Stimulated activated naive CD8-positive, alpha-beta T cell treated with anti-CD3 and anti-CD28 coated beads, Interleukin-15, Interleukin-2, amounts not matched to agents 100 ng/mL and 50 ng/mL, for 24 hours (primary cell): Measurements from ENCODE around the gene TMEM151A.

Experiments
- H3K27ac Mint-ChIP-seq: one replicate; pipeline ENCODE4 v1.8.0; 2021; ENCODE audit warnings: mild to moderate bottlenecking, mixed read lengths
- H3K27me3 Mint-ChIP-seq: one replicate; pipeline ENCODE4 v1.8.0; 2021; ENCODE audit warnings: mixed read lengths
- H3K36me3 Mint-ChIP-seq: one replicate; pipeline ENCODE4 v1.8.0; 2021; ENCODE audit warnings: low read depth, mixed read lengths
- H3K4me1 Mint-ChIP-seq: one replicate; pipeline ENCODE4 v1.8.0; 2021; ENCODE audit warnings: low read depth, mixed read lengths
- H3K4me3 Mint-ChIP-seq: one replicate; pipeline ENCODE4 v1.8.0; 2021; ENCODE audit warnings: mild to moderate bottlenecking, mixed read lengths
- H3K9me3 Mint-ChIP-seq: one replicate; pipeline ENCODE4 v1.8.0; 2021; ENCODE audit warnings: mixed read lengths

TMEM151A gene

DNA sequence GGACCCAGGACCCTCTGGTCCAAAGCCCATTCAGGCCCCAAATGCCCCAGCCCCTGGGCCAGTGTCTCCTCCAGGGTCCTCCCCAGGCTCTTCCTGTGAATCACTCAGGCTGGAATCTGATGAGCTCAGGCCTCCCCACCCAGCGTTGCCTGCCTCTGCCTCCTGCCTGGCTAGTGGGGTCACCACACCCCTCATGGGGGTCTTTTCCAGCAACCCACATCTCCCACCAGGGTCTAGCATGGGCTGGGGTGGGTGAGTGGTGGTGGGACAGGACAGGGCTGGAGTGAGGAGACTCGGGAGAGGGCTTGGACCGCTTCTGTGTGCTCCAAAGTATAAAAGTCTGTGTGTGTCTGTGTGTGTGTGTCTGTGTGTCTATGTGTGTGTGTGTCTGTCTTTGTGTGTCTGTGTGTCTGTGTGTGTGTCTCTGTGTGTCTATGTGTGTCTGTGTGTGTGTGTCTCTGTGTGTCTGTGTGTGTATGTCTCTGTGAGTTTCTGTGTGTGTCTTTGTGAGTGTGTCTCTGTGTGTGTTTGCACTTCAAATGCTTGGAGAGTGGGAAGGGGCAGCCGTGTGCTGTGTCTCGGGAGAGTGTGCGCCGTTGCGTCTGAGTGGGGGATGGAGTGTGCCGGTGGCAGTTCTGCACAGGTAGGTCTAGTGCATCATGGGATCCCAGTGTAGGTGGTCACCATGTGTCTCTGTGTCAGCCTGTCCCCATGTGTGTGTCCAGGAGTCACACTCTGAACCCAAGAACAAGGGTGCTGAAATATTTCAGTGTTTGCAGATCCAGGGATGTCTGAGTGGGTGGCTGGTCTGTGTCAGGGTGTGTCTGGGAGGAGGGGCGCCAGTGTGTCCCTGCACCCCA lies 35.7 kb downstream of the TMEM151A start:
- H3K4me1 Mint-ChIP-seq: peaks cover 46% of the 10 kb centered on the region
- peak overlapping the region; percentile 9 for H3K4me3 Mint-ChIP-seq
- no peaks in the 10 kb centered on the region for H3K27me3 Mint-ChIP-seq
- H3K9me3 Mint-ChIP-seq: no peaks in the 10 kb centered on the region
- no peaks in the 10 kb centered on the region for H3K36me3 Mint-ChIP-seq
- H3K27ac Mint-ChIP-seq: peak overlapping the region; percentile 88

- Mint-ChIP-seq H3K27ac (peak overlapping the region; percentile 88), H3K4me1 (peaks cover 45% of the 10 kb centered on the region), H3K27me3 (no peaks in the 10 kb centered on the region), H3K4me3 (peak overlapping the region; percentile 9), H3K9me3 (no peaks in the 10 kb centered on the region), H3K36me3 (no peaks in the 10 kb centered on the region)
Observed at GRCh38 chr11:66328031-66328301, 36.3 kb downstream of the TMEM151A start.

GRCh38 chr11:66328302-66329144 lies 36.8 kb downstream of the TMEM151A start:
- H3K4me1 Mint-ChIP-seq: peaks cover 39% of the 10 kb centered on the region
- H3K27ac Mint-ChIP-seq: peak overlapping the region; percentile 88
- no peaks in the 10 kb centered on the region for H3K9me3 Mint-ChIP-seq
- no peaks in the 10 kb centered on the region for H3K27me3 Mint-ChIP-seq
- no peaks in the 10 kb centered on the region for H3K36me3 Mint-ChIP-seq
- H3K4me3 Mint-ChIP-seq: peak overlapping the region; percentile 48

DNA sequence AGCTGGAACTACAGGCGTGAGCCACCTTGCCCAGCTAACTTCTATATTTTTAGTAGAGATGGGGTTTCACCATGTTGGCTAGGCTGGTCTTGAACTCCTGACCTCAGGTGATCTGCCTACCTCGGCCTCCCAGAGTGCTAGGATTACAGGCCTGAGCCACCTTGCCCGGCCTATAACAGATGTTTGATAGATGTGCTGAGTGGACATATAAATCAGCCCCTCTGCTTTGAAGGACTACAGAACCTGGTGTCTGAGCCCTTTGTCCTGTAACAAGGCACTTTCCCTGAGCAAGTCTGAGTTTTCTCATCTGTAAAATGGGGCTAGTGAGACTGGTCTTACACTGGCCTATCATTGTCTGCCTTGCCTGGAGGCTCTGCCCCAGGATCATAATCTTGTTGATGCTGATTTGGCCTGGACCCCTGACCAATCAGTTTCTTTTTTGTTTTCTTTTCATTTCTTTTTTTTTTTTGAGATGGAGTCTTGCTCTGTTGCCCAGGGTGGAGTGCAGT lies 37.5 kb downstream of the TMEM151A start:
- peaks cover 38% of the 10 kb centered on the region for H3K4me1 Mint-ChIP-seq

DNA sequence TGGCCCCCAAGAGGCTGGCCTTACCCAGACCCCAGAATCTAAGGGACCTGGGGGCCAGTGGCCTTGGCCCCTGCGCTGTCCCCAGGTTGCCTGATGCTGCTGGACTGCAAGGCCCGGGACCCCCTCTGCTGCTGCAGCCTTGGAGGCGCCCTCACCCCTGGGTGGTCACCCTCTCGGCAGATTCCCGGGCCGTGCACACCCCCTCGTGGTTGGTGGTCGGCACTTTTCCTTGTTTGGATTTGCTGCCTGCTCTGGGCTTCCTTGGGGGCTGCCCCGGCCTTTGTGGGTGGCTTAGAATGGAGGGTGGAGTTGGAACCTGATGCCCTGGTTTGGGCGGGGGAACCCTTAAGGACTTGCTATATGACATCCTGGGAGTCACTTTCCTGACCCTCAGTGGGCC lies 39.2 kb downstream of the TMEM151A start:
- H3K27me3 Mint-ChIP-seq: no peaks in the 10 kb centered on the region
- no peaks in the 10 kb centered on the region for H3K36me3 Mint-ChIP-seq
- H3K27ac Mint-ChIP-seq: no peak overlapping the region
- no peak overlapping the region for H3K4me3 Mint-ChIP-seq
- H3K4me1 Mint-ChIP-seq: peaks cover 39% of the 10 kb centered on the region
- H3K9me3 Mint-ChIP-seq: no peaks in the 10 kb centered on the region

More for the DNA sequence above, 37.5 kb downstream of the TMEM151A start:
- Mint-ChIP-seq H3K36me3 (no peaks in the 10 kb centered on the region), H3K9me3 (no peaks in the 10 kb centered on the region), H3K4me3 (no peak overlapping the region), H3K27me3 (no peaks in the 10 kb centered on the region), H3K27ac (no peak overlapping the region)

DNA sequence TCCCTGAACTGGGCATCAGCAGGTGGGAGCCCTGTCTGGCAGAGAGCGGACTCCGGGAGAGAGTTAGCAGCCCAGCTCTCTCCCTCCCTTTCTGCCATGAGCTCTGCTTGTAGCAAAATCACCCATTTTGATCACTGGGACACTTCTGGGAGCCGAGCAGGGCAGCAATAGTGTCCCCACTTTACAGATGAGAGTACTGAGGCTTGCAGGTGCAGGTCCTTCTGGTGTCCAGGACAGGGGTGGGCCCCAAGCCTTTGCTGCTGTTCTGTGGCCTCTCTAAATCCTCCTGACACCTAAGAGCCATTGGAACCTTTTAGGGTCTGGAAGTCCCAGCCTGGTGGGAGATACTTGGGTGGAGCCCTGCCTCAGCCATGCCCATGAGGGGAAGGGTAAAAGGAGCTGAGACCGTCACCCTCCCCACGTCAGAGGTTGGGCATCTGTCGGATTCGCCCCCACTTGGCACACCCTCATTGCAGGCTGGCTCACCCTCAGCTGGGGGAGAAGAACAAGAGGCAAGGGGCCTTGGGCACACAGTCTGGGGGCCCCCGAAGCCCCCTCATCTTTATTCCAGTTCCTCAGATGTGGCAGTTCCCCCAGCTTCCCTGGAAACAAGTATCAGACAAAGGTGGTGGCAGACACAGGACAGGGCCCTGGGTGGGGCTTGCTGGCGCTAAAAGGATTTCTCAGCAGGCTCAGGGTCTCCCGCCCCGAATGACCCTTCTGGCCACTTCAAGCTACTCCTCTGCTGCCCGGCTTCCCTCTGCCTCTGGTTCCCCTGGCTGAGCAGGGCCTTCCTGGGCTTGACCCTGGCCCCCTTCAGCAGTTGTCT lies 40.1 kb downstream of the TMEM151A start:
- Mint-ChIP-seq H3K36me3 (no peaks in the 10 kb centered on the region), H3K4me3 (no peak overlapping the region), H3K27ac (no peak overlapping the region), H3K9me3 (no peaks in the 10 kb centered on the region), H3K27me3 (no peaks in the 10 kb centered on the region), H3K4me1 (peaks cover 38% of the 10 kb centered on the region)

DNA sequence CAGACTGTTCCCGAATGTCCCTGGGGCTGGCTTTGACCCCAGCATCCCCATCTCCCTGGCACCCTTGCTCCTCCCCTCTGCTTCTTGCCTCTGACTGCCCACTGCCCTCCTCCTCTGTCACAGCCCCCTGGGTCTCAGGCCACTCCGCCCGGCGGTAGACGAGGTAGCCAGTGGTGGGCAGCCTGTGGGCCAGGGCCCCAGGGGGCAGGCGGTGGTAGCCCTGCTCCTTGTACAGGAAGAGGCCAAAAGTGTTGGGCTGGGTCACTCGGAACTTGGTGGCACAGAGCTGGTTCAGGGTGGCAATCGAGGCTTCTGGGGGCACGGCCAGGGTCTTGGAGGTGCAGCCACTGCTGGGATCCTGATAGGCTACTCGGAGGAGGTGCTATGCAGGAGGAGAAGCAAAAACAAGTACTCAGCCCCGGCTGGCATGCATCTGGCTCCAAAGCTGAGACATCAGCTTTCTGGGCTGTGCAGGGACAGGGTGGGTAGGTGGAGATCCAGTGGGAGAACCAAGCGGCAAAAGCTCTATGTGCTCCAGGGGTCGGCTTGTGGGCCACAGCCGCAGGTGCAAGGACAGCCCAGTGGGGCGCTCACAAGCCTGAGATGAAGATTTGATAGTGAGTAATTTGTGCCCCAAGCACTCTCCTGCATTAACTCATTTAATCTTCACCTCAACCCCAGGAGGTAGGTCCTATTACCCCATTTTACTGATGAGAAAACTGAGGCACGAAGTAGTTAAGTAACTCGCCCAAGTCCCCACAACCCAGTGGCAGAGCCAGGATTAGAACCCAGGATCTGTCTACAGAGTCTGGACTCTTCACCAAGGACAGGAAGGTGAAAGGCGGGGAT lies 40.9 kb downstream of the TMEM151A start:
- Mint-ChIP-seq H3K9me3 (no peaks in the 10 kb centered on the region), H3K27ac (no peak overlapping the region), H3K4me3 (no peak overlapping the region)

DNA sequence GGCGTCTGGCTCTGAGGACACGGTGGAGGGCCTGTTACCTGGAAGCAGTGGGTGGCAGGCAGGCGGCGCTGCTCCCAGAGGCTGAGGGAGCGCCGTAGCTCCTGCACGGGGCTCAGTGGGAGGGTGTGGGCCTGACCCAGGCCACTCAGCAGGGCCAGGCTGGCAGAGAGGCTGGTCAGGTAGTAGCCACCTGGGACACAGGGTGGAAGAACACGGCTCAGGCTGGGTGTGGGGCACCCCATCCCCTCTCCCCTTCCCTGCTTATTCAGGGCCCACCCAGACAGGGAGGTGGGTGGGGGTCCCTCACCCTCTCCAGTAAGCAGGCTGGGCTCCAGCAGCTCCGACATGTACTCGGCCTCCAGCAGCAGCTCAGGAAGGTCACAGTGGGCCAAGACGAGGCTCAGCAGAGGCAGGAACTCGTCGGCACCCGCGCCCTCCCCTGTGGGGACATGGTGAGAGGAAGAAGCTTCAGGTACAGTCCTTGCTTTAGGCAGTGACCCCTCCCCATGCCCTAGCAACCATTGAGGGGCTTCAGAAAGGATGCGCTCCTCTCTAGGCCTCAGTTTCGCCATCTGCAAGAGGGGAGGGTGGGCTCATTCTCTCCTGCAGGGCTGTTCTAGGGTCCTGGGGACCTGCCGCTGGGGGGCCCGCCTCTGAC lies 41.7 kb downstream of the TMEM151A start:
- H3K27ac Mint-ChIP-seq: no peak overlapping the region
- H3K36me3 Mint-ChIP-seq: peaks cover 11% of the 10 kb centered on the region
- H3K9me3 Mint-ChIP-seq: no peaks in the 10 kb centered on the region
- no peaks in the 10 kb centered on the region for H3K27me3 Mint-ChIP-seq
- H3K4me1 Mint-ChIP-seq: peaks cover 39% of the 10 kb centered on the region
- no peak overlapping the region for H3K4me3 Mint-ChIP-seq

More for the DNA sequence above, 40.9 kb downstream of the TMEM151A start:
- peaks cover 7% of the 10 kb centered on the region for H3K36me3 Mint-ChIP-seq
- H3K4me1 Mint-ChIP-seq: peaks cover 40% of the 10 kb centered on the region
- no peaks in the 10 kb centered on the region for H3K27me3 Mint-ChIP-seq

DNA sequence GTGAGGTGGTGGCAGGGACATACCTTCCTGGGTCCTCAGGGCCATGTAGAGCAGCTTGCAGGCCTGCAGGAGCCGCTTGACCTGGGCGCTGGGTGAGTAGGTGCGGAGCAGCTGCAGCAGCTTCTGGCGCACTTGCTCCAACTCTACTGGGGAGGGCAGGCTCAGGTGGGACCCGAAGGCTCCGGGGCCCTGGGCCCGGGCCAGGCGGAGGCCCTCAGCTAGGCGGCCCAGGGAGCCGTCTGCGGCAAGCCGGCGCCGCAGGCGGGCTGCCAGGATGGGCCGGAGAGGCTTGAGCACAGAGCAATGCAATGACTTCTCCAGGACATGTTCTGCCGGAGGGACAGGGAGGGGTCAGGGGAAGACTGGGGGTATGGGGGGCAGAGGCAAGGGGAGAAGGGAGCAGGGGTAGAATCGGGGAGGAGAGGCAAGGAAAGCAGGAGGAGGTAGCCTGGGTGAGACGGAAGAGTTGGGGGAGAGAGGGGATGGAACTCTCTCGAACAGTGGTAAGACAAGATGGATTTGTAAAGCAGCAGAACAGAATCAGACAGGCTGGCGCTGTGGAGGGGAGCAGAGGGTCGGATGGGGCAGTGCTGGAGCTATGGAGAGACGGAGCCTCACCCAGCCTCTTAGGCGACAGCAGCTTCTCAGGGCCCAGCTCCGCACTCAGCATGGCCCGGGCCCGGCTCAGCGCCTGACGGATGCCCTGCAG lies 42.4 kb downstream of the TMEM151A start:
- no peak overlapping the region for H3K4me3 Mint-ChIP-seq
- H3K4me1 Mint-ChIP-seq: peaks cover 38% of the 10 kb centered on the region
- no peaks in the 10 kb centered on the region for H3K27me3 Mint-ChIP-seq
- peaks cover 17% of the 10 kb centered on the region for H3K36me3 Mint-ChIP-seq
- no peaks in the 10 kb centered on the region for H3K9me3 Mint-ChIP-seq
- no peak overlapping the region for H3K27ac Mint-ChIP-seq

DNA sequence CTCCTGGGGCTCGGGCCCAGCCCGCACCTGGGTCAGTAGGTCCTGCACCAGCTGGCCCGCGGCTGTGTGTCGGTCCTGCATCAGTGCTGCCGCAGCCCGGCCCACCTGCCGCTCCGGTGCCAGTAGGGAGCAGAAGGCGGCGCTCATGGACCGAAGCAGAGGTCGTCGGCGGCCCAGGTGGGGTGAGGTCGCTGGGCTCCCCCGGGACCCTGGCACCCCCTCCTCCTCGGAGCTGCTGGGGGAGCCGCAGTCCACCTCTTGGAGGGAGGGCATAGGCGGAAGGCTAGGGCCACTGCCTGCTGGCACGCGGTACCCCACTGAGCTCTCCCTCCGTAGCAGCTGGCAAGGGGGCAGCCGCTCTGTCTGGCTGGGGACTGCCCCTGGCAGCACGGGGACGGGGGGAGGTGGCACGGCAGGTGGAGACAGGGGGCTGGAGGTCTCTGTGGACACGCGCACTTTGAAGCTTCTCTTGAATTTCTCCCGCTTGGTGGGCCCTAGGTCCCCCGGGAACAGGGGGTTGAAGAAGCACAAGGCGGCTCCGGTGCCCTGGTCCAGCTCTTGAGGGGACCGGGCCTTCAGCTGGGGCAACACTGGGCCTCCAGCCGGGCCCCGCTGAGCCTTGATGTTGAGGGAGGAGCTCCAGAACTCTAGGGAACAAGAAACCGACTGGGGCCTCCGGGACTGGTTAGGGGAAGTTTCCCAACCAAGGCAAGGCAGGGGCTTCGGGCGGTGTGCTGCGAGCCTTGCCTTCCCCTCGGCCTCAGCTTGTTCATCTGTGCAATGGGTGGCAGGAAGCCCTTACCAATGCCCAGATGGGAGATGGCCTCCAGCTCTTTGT lies 43.1 kb downstream of the TMEM151A start:
- Mint-ChIP-seq H3K27me3 (no peaks in the 10 kb centered on the region), H3K36me3 (peaks cover 20% of the 10 kb centered on the region), H3K4me3 (no peak overlapping the region), H3K4me1 (peaks cover 34% of the 10 kb centered on the region), H3K9me3 (no peaks in the 10 kb centered on the region), H3K27ac (no peak overlapping the region)

DNA sequence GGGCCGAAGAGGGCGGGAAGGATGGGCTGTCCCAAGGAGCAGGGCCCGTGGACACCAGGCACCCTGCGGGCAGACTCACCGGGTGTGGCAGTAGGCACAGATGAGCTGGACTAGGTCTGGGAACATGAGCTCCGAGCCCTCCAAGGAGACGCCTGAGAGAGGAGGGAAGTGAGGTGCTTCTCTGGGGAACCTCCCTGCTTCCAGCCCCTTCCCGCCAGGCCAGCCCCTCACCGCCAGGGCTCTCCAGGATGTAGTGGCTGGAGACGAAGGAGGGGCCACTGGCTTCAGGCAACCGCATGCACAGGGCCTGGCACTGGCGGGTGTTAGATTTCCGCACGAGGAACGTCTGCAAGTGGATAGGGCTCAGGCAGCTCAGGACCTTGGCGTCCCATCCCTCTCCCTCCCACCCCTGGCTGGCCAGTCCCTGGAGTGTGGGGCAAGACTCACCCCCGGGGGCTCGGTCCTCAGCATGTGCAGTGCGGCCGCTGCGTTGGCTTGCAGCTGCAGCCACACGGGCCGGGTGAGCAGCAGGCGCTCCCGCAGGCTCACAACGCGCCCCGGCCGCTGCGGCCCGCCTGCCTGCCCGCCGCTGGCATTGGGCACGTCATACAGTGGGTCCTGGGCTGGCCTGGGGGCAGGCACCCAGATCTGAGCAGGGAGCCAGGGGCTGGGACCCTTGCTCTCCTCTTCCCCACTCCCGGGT lies 44.0 kb downstream of the TMEM151A start:
- Mint-ChIP-seq H3K36me3 (peaks cover 24% of the 10 kb centered on the region), H3K4me3 (peak overlapping the region; percentile 66), H3K27me3 (no peaks in the 10 kb centered on the region)

More for the DNA sequence above, 44.0 kb downstream of the TMEM151A start:
- Mint-ChIP-seq H3K9me3 (no peaks in the 10 kb centered on the region), H3K27ac (no peak overlapping the region), H3K4me1 (peaks cover 34% of the 10 kb centered on the region)
